Measurements from ENCODE around the gene SRF. TPM values are rescaled to one million over a fixed set of nuclear protein-coding genes. Genes with fewer than 3 reads are reported as not detected.

The SRF gene
- polyA plus RNA-seq, 1 donor, result 48.6 TPM

GRCh38 chr6:43219119-43219518, 48.0 kb downstream of the SRF start:
- no peak for DNase-seq

GRCh38 chr6:43219814-43220213, 48.7 kb downstream of the SRF start:
- no peak for DNase-seq

GRCh38 chr6:43220439-43220951, 49.4 kb downstream of the SRF start:
- no peak for DNase-seq

- DNase-seq, result no peak
Measured at GRCh38 chr6:43221046-43221972, 50.2 kb downstream of the SRF start.

- DNase-seq, result no peak
Measured at GRCh38 chr6:43222418-43223059, 51.5 kb downstream of the SRF start.

- DNase-seq, result no peak
Measured at GRCh38 chr6:43223175-43223574, 52.1 kb downstream of the SRF start.

- DNase-seq, result no peak
Measured at GRCh38 chr6:43226192-43226851, 55.3 kb downstream of the SRF start.

GRCh38 chr6:43228951-43229802, 58.1 kb downstream of the SRF start, which contains the start of gene DNPH1:
TSS of gene DNPH1 (minus strand) at chr6:43229481. CDS start at chr6:43229456, 25 bp downstream.
- DNase-seq, result peak; percentile 88

GRCh38 chr6:43229803-43230620, 58.9 kb downstream of the SRF start:
- no peak for DNase-seq

GRCh38 chr6:43231053-43231452, 60.0 kb downstream of the SRF start:
- DNase-seq, result no peak

Other genes starting within 250 kb of the SRF start
- 29.5 TPM for gene CNPY3, start 241.8 kb upstream of the SRF start, polyA plus RNA-seq (ENCODE audit: insufficient read length)
- gene GNMT, start 210.5 kb upstream of the SRF start, polyA plus RNA-seq (ENCODE audit: insufficient read length), result 0.49 TPM
- gene PEX6, start 192.1 kb upstream of the SRF start, polyA plus RNA-seq (ENCODE audit: insufficient read length), result 20.9 TPM
- gene PPP2R5D, start 186.7 kb upstream of the SRF start, polyA plus RNA-seq (ENCODE audit: insufficient read length), result 47.7 TPM
- gene MEA1, start 157.3 kb upstream of the SRF start, polyA plus RNA-seq (ENCODE audit: insufficient read length), result 38.2 TPM
- 245 TPM for gene KLHDC3, start 157.0 kb upstream of the SRF start, polyA plus RNA-seq (ENCODE audit: insufficient read length)
- gene RRP36, start 149.6 kb upstream of the SRF start, polyA plus RNA-seq (ENCODE audit: insufficient read length), result 43.6 TPM
- gene CUL7, start 117.4 kb upstream of the SRF start, polyA plus RNA-seq (ENCODE audit: insufficient read length), result 52.6 TPM
- 45.6 TPM for gene MRPL2, start 111.8 kb upstream of the SRF start, polyA plus RNA-seq (ENCODE audit: insufficient read length)
- 28.5 TPM for gene KLC4, start 111.6 kb upstream of the SRF start, polyA plus RNA-seq (ENCODE audit: insufficient read length)
- gene PTK7, start 95.0 kb upstream of the SRF start, polyA plus RNA-seq (ENCODE audit: insufficient read length), result 53.6 TPM
- gene CUL9, start 10.9 kb downstream of the SRF start, polyA plus RNA-seq (ENCODE audit: insufficient read length), result 20.2 TPM
- 20.3 TPM for gene DNPH1, start 58.2 kb downstream of the SRF start, polyA plus RNA-seq (ENCODE audit: insufficient read length)
- 0.10 TPM for gene TTBK1, start 72.2 kb downstream of the SRF start, polyA plus RNA-seq (ENCODE audit: insufficient read length)
- gene SLC22A7, start 127.0 kb downstream of the SRF start, polyA plus RNA-seq (ENCODE audit: insufficient read length), result not detected
- gene CRIP3, start 137.6 kb downstream of the SRF start, polyA plus RNA-seq (ENCODE audit: insufficient read length), result 2.1 TPM
- gene ZNF318, start 198.4 kb downstream of the SRF start, polyA plus RNA-seq (ENCODE audit: insufficient read length), result 15.0 TPM